ENCODE data around the gene SSR4.

SSR4 gene

DNA sequence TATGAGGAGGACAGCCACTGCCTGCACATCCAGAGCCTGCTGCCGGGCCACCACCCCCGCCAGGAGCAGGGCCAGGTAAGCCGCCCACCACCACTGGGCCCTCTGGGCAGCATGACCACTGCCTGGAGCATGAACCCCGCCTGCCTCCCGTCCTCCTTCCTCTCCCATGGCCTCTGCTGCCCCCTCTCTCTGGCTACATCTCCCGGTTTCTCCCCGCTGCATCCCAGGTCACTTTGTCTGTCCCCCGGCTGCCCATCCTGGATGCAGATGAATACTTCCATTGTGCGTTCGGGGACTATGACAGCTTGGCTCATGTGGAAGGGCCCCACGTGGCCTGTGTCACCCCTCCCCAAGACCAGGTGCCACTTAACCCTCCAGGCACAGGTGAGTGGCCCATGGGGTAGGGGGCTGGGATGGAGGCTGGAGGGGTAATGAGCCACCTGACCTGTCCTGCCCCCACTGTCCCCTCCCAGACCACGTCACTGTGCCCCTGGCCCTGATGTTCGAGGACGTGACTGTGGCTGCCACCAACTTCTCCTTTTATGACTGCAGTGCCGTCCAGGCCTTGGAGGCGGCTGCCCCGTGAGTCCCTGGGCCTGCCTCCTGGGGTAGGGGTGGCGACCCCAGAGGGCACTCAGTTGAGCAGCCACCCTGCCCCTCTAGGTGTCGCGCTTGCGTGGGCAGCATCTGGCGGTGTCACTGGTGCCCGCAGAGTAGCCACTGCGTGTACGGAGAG is 24.4 kb upstream of the SSR4 start:
- DNase-seq: no peak

DNA sequence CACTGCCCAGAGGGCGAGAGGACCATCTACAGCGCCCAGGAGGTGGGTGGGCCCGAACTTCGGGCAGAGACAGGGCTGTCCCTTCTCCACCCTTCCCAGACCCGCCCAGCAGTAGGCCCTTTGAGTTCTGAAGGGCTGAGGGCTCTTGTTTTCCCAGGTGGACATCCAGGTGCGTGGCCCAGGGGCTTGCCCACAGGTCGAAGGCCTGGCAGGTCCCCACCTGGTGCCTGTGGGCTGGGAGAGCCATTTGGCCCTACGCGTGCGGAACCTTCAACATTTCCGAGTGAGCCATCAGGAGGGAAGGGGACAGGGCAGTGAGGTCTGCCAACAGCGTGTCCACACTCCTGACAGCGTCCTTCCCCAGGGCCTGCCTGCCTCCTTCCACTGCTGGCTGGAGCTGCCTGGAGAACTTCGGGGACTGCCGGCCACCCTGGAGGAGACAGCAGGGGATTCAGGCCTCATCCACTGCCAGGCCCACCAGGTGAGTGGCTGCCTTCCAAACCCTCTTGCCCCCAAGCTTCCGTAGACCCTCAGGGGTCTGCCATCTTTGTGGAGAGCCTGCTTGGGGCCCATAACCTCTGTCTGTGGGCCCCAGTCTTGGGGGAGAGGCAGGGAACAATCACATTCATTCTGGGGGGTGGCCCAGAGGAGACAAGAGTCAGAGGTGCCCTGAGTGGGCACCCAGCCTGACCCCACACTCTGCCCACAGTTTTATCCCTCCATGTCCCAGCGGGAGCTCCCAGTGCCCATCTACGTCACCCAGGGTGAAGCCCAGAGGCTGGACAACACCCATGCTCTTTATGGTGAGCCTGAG is 23.7 kb upstream of the SSR4 start:
- DNase-seq: no peak

DNA sequence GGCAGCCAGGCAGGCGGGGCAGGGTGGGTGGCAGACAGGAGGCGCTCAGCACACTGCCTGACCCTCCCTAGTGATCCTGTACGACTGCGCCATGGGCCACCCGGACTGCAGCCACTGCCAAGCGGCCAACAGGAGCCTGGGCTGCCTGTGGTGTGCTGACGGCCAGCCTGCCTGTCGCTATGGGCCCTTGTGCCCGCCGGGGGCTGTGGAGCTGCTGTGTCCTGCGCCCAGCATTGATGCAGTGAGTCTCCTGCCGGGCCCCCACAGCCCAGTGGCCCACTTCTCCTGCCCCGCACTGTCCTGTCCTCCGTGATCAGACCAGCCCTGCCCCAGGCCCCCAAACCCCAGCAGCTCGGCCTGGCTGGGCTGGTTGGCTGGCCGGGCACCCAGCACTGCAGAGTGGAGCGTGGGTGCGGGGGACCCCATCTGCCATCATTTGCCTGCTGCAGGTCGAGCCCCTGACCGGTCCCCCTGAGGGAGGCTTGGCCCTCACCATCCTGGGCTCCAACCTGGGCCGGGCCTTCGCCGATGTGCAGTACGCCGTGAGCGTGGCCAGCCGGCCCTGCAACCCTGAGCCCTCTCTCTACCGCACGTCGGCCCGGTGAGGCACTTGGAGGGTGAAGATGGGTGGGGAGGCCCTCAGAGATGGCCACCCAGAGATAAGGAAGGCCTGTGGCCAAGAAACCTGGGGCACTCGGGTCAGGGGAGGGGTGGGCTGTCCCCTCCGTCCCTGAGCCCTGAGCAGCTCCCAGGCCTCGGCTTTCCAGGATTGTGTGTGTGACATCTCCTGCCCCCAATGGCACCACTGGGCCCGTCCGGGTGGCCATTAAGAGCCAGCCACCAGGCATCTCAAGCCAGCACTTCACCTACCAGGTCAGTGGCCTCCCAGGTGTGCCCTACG is 22.8 kb upstream of the SSR4 start:
- no peak for DNase-seq

DNA sequence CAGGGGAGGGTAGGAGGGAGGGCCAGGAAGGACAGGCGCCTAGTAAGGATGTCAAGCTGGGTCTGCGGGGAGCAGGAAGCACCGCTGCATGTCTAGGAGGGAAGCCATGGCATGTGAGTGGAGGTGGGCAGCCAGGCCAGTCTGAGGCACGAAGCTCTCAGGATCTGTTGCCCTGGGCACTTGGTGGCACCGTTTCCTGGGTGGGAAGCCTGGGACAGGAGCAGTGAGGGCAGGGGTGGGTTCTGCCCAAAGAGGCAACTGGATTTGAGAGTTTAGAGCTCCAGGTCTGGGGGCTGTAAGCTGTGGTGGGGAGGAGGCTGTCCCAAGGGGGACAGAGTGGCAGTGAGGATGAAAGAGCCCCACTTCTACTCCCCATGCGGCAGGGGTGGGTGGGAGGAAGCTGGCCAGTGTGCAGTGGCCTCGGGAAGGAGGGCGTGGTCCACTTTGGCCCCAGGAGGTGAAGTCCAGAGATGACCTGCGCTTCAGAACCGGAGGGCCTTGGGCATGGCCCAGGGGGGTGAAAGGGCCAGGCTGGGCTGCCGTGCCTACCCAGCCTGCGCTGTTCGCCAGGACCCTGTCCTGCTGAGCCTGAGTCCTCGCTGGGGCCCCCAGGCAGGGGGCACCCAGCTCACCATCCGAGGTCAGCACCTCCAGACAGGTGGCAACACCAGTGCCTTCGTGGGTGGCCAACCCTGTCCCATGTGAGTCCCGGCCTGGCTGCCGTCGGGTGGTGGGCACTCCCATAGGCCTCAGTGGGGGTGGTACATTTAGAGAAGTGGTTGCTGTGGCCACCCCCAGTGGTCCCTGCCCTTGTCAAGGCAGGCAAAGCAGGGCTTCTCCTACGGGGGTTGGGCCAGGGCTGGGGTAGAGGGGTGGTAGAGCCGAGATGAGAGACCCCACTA is 21.9 kb upstream of the SSR4 start:
- DNase-seq: no peak

DNA sequence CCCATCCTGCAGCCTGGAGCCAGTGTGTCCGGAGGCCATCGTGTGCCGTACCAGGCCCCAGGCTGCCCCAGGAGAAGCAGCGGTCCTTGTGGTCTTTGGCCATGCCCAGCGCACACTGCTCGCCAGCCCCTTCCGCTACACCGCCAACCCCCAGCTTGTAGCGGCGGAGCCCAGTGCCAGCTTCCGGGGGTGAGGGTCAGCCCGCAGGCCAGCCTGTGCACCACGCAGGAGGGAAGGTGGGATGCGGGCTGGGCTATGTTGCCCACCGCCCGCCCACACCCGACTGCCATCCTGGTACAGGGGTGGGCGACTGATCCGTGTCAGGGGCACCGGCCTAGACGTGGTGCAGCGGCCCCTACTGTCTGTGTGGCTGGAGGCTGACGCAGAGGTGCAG is 21.3 kb upstream of the SSR4 start:
- no peak for DNase-seq

DNA sequence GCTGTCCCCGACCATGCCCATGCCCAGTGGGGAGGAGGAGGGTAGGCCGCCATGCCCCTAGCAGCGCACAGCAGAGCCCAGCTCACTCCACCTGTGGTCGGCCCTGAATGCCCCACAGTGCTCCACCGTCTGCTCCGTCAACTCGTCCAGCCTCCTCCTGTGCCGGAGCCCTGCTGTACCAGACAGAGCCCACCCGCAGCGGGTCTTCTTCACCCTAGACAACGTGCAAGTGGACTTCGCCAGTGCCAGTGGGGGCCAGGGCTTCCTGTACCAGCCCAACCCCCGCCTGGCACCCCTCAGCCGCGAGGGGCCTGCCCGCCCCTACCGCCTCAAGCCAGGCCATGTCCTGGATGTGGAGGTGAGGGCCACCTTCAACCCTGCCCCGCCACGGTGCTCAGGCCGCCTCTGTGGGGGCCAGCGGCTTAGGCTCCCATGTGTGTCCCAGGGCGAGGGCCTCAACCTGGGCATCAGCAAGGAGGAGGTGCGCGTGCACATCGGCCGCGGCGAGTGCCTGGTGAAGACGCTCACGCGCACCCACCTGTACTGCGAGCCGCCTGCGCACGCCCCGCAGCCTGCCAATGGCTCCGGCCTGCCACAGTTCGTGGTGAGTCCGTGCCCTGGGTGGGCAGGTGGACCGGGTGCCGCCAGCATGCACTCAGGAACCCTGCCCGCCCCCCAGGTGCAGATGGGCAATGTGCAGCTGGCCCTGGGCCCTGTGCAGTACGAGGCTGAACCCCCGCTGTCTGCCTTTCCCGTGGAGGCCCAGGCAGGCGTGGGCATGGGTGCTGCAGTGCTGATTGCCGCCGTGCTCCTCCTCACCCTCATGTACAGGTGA is 20.5 kb upstream of the SSR4 start:
- DNase-seq: no peak

DNA sequence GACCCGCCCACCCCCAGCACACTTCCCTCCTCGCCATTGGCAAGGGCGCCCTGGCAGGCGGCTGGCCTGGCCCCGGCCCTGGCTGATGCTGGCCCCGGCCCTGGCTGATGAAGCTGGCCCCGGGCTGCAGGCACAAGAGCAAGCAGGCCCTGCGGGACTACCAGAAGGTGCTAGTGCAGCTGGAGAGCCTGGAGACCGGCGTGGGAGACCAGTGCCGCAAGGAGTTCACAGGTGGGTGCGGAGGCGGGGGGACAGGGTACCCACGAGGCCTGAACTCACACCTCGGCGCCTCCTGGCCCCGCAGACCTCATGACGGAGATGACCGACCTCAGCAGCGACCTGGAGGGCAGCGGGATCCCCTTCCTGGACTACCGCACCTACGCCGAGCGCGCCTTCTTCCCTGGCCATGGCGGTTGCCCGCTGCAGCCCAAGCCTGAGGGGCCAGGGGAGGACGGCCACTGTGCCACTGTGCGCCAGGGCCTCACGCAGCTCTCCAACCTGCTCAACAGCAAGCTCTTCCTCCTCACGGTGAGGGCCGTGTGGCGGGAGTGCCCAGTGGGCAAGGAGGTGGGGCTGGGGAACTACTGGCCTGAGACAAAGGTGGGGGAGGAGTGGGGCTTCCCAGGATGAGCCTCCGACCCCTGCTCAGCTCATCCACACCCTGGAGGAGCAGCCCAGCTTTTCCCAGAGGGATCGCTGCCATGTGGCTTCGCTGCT is 19.7 kb upstream of the SSR4 start:
- no peak for DNase-seq

DNA sequence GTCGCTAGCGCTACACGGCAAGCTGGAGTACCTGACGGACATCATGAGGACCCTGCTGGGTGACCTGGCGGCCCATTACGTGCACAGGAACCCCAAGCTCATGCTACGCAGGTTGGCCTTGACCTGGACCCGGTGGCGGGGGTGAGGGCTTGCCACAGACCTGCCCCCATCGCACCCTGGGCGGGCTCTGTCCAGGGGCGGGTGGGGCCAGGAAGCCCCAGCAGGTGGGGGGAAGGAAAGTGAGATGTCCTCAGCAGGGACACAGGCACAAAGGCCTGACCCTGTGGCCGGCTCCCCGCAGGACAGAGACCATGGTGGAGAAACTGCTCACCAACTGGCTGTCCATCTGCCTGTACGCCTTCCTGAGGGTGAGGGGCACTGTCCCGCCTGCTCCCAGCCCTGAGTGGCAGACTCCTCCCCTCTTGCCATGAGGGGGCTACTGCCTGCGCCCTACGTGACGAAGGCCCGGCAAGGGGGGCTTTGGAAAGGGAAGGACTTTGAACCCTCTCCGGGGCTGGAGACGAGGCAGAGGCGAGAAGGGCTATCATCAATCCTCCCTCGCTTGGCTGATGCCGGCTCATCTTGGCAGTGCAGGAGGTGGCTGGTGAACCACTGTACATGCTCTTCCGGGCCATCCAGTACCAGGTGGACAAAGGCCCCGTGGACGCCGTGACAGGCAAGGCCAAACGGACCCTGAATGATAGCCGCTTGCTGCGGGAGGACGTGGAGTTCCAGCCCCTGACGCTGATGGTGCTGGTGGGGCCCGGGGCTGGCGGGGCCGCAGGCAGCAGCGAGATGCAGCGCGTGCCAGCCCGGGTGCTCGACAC is 19.0 kb upstream of the SSR4 start:
- no peak for DNase-seq

DNA sequence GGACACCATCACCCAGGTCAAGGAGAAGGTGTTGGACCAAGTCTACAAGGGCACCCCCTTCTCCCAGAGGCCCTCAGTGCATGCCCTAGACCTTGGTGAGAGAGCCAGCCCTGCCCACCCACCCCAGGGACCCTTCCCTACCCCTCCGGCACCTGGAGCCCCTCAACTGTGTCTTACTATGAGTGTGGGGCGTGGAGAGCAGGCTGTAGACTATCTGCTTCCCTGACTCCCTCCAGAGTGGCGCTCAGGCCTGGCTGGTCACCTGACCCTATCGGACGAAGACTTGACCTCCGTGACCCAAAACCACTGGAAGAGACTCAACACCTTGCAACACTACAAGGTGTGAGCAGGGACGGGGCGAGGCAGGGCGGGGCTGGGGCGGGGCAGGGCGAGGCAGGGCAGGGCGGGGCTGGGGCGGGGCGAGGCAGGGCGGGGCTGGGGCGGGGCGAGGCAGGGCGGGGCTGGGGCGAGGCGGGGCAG is 18.3 kb upstream of the SSR4 start:
- no peak for DNase-seq

DNA sequence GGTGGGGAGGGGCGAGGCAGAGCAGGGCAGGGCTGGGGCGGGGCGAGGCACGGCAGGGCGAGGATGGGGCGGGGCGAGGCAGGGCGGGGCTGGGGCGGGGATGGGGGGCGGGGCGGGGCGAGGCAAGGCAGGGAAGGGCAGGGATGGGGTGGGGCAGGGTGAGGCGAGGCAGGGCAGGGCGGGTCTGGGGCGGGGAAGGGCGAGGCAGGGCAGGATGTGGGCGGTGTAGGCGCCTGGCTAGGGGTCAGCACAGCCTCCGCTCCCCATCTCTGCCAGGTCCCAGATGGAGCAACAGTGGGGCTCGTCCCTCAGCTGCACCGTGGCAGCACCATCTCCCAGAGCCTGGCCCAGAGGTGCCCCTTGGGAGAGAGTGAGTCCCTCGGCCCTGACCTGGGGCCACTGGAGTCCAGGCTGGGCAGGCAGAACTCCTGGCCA is 17.8 kb upstream of the SSR4 start:
- DNase-seq: no peak

DNA sequence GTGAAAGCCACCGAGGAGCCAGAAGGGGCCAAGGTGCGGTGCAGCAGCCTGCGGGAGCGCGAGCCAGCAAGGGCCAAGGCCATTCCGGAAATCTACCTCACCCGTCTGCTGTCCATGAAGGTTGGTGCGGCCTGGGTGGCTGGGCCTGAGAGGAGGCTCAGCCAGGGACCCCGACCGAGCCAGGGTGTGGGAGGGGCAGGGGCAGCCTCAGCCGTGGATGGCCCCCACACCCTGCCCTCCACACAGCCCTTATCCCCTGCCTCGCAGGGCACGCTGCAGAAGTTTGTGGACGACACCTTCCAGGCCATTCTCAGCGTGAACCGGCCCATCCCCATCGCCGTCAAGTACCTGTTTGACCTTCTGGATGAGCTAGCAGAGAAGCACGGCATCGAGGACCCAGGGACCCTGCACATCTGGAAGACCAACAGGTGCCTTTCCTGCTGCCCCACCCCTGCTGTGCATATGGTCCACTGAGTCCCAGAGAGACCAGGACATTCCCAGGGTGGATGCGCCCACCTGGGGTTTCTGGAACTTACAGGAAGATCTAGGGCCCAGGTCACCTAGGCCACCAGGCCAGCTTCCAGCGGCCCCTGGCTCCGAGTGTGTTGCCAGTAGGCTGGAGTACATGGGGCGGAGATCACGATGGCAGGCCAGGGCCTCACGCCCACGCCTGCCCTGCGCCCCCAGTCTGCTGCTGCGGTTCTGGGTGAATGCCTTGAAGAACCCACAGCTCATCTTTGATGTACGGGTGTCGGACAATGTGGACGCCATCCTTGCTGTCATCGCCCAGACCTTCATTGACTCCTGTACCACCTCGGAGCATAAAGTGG is 17.0 kb upstream of the SSR4 start:
- no peak for DNase-seq

DNA sequence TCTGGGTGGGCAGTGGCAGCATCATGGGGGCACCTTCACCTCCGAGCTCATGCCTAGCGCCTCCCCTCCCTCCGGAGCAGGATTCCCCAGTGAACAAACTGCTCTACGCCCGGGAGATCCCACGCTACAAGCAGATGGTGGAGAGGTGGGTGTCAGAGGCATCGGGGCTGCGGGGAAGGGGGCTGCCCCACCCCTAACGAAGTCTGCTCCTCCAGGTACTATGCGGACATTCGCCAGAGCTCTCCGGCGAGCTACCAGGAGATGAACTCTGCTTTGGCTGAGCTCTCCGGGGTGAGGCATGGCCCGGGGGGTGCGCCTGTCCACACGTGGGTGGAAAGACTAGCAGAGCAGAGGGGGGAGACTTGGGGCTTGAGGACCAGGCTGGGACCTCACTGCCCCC is 16.3 kb upstream of the SSR4 start:
- no peak for DNase-seq

DNA sequence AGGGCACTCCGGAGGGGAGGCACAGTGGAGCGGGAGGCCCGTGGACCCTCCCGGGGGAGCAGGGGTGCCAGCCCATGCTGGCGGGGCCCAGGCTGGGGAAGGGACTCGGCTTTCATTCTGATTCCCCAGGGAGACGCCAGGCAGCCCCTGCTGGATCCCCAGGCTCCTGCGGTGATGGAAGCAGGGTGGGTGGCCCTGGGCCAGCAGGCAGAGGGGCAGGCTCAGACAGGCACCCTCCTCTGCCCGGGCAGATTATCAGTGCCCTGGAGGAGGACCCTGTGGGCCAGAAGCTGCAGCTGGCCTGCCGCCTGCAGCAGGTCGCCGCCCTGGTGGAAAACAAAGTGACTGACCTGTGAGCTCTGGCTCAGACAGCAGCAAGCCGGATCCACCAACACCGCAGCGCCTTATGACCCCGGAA is 15.8 kb upstream of the SSR4 start:
- no peak for DNase-seq

DNA sequence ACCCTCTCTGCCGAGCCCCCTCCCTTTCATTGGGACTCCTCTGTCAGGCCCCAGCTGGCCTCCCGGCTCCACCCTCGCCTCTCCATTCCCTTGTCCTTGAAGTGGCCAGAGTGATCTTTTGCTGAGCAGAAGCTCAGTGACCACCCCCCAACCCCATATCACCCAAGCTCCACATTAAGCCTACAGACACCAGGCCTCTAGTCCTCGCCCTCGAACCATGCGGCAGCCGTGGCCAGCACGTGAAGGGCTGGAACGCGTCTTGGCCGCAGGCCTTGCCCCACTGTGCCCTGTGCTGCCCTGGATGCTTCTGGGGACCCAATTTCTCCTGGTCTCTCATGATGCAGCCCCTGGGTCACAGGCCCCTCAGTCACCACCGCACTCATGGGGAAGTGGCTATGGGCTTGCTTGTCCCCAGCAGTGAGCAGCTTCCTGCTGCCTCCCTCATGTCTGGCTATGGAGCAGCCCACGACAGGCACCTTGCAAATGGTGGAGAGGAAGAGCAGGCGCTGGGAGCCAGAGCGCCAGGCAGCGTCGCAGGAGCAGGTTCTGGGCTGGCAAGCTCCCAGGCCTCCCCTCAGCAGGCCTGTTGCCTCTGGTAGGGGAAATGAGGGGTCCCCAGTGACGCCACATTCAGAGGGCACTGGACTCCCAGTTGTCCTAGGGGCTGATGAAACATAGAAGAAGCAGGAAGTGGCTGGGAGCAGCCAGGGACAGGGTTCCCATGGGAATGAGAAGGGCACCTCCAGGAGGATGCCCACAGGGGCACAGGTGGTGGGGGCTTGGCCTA is 14.4 kb upstream of the SSR4 start:
- no peak for DNase-seq

DNA sequence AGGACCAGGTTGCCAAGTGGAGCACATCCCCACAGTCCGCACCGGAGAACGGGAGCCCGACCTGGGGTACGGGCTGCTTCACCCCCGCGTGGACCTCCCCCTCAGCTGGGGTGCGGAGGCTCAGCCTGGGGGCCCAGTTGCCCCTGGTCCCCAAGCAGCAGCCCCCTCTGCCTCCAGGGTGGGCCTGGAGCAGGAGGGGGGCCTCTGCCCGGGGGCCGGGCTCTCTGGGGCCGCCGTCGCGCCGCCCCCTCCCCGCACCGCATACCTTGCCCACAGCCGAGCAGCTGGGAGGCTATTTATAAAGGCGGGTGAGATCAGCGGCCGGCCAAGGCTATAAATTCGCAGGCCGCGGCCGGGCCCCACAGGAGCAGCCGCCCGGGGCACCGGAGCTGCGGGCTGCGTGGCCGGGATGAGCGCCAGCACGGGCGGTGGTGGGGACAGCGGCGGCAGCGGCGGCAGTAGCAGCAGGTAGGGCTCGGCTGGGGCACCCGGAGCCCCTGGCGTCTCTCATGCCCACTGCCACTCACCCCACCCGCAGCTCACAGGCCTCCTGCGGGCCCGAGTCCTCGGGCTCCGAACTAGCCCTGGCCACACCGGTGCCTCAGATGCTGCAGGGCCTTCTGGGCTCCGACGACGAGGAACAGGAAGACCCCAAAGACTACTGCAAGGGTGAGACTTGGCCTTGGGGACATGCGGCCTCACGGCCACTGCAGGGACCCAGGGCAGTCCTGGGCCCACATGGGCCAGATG is 13.6 kb upstream of the SSR4 start, which contains the start of gene SRPK3:
Gene SRPK3, plus strand, starts transcription at position 364 of the 750 bp plus-strand sequence. Its CDS starts 46 bp downstream, at position 410.
- DNase-seq: no peak

DNA sequence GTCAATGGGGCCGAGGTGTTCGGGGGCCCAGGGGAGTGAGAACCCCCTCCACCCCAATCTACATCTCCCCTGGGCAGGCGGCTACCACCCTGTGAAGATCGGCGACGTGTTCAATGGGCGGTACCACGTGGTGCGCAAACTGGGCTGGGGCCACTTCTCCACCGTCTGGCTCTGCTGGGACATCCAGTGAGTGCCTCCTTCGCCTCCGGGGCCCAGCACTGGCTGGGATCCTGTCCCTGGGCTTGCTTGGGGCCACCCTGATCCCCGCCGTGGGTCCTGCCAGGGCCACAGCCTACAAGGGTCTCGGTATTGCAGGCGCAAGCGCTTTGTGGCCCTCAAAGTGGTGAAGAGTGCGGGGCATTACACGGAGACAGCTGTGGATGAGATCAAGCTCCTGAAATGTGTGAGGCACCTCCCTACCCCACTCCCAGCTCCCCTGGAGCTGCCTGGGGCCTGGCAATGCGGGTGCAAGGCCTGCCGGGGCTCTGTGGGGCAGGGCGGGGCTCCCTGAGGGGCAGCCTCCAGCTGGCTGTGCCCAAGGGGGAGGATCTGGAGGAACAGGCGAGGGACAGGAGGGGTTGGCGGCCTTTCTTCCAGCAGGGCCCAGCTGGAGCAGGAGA is 12.9 kb upstream of the SSR4 start:
- DNase-seq: peak in 1 of 2 experiments; percentile 40

Data from NCI-H524 (cell line).